Upper lobe of left lung (tissue), 6 donors: Measurements from ENCODE around the gene SLC5A5. TPM values are rescaled to one million over a fixed set of nuclear protein-coding genes. Genes with fewer than 3 reads are reported as not detected.

Experiments used
- ATAC-seq, 2 donors: fragments of 200-7000 bp; cut with Tn5 transposase; one replicate each; pipeline ENCODE4 v1.9.1; 2022; ENCODE audit warnings: mild to moderate bottlenecking in 2 of 2, moderate library complexity in 2 of 2; ENCODE audit not compliant: low FRiP score in 2 of 2
- DNase-seq, 2 donors: peaks; one replicate each; pipeline ENCODE4 v3.0.0-alpha.2; 2019 to 2020
- H3K27ac ChIP-seq, 4 donors: fragments of 200-600 bp; sonication (generic); one replicate each; pipeline ENCODE4 v1.5.1; 2016 to 2019
- H3K27me3 ChIP-seq, 4 donors: fragments of 200-600 bp; sonication (generic); one replicate each; pipeline ENCODE4 v1.5.1; 2017 to 2019
- H3K36me3 ChIP-seq, 4 donors: fragments of 200-600 bp; sonication (generic); one replicate each; pipeline ENCODE4 v1.5.1; 2016 to 2019
- H3K4me1 ChIP-seq, 4 donors: fragments of 200-600 bp; sonication (generic); one replicate each; pipeline ENCODE4 v1.5.1; 2018 to 2019
- H3K4me3 ChIP-seq, 4 donors: fragments of 200-600 bp; sonication (generic); one replicate each; pipeline ENCODE4 v1.5.1; 2017 to 2019; ENCODE audit warnings: mild to moderate bottlenecking in 2 of 4, moderate library complexity in 1 of 4
- H3K9me3 ChIP-seq, 4 donors: fragments of 200-600 bp; sonication (generic); one replicate each; pipeline ENCODE4 v1.5.1; 2018 to 2019
- EP300 ChIP-seq, 4 donors: sonication (generic); formaldehyde crosslinking; IDR thresholded peaks; one replicate each; pipeline ENCODE4 v1.5.1; 2017; ENCODE audit warnings: antibody characterized with exemption in 4 of 4, control low read depth in 2 of 4
- POLR2A ChIP-seq, 4 donors: fragments of 450-650 bp; IDR thresholded peaks; one replicate each; pipeline ENCODE4 v1.5.1; 2016 to 2017; ENCODE audit warnings: antibody characterized with exemption in 4 of 4, mild to moderate bottlenecking in 2 of 4
- POLR2AphosphoS5 ChIP-seq, 2 donors: sonication (generic); formaldehyde crosslinking; IDR thresholded peaks; one replicate each; pipeline ENCODE4 v1.5.1; 2017; ENCODE audit warnings: antibody characterized with exemption in 2 of 2
- WGBS, 2 donors: methylation state at CpG; one replicate each; pipeline ENCODE4 v1.1.5; 2017 to 2018; 5-methylcytosine and 5-hydroxymethylcytosine counted together
- total RNA-seq, 6 donors: library from RNA; depleted of rRNA in 4 of 6; stranded (reverse); fragments of >200 nt in 4 of 6; gene quantifications; one replicate each; pipeline versions ENCODE4 v1.1.0 to v1.2.1, GENCODE V29; 2016 to 2021
- TF ChIP-seq, protein P1 (sequence below), 6 experiments: fragments of 450-650 bp in 4 of 6; fragments of 200-600 bp in 2 of 6; sonication (generic) in 2 of 6; IDR thresholded peaks; one replicate each; pipeline ENCODE4 v1.5.1; 2016 to 2019; ENCODE audit warnings: antibody characterized with exemption in 6 of 6
- donor health status: DM: no; HTN: no; CAD: no; lungs with moderate emphysema.
- donor health status: DM: no; HTN: yes; CAD: no; lungs with severe emphysema.

Gene SLC5A5
- total RNA-seq, 6 donors from 2014 or later = under 0.01 to 0.15 TPM; not detected in 4

- TF ChIP-seq, protein P1, sequence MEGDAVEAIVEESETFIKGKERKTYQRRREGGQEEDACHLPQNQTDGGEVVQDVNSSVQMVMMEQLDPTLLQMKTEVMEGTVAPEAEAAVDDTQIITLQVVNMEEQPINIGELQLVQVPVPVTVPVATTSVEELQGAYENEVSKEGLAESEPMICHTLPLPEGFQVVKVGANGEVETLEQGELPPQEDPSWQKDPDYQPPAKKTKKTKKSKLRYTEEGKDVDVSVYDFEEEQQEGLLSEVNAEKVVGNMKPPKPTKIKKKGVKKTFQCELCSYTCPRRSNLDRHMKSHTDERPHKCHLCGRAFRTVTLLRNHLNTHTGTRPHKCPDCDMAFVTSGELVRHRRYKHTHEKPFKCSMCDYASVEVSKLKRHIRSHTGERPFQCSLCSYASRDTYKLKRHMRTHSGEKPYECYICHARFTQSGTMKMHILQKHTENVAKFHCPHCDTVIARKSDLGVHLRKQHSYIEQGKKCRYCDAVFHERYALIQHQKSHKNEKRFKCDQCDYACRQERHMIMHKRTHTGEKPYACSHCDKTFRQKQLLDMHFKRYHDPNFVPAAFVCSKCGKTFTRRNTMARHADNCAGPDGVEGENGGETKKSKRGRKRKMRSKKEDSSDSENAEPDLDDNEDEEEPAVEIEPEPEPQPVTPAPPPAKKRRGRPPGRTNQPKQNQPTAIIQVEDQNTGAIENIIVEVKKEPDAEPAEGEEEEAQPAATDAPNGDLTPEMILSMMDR (IDR thresholded peaks at IDR 0.05) = no peak
- peak in 1 of 2 donors; percentile 22 for TF ChIP-seq POLR2AphosphoS5 (IDR thresholded peaks at IDR 0.05)
- peak in 1 of 4 donors; percentile 36 for TF ChIP-seq EP300 (IDR thresholded peaks at IDR 0.05)
- TF ChIP-seq POLR2A (IDR thresholded peaks at IDR 0.05) = no peak
- Histone ChIP-seq H3K27me3 (peaks cover 0 to 10% (median 2%) of the 10 kb centered on the region in 4 donors), H3K9me3 (no peaks in the 10 kb centered on the region), H3K27ac (peak overlapping the region in 1 of 4 donors; percentile 58), H3K4me3 (no peak overlapping the region), H3K4me1 (peaks cover 10 to 24% (median 17%) of the 10 kb centered on the region in 4 donors), H3K36me3 (peaks cover 20 to 48% (median 38%) of the 10 kb centered on the region in 4 donors)
- 75% methylated on average over 7 to 13 of the region's 13 CpGs for WGBS, 2 donors
- DNase-seq = peak in 1 of 2 donors; percentile 81
- peak in 1 of 2 donors; percentile 34 for ATAC-seq
Measured at GRCh38 chr19:17865364-17866311, 6.1 kb upstream of the SLC5A5 start.

DNA sequence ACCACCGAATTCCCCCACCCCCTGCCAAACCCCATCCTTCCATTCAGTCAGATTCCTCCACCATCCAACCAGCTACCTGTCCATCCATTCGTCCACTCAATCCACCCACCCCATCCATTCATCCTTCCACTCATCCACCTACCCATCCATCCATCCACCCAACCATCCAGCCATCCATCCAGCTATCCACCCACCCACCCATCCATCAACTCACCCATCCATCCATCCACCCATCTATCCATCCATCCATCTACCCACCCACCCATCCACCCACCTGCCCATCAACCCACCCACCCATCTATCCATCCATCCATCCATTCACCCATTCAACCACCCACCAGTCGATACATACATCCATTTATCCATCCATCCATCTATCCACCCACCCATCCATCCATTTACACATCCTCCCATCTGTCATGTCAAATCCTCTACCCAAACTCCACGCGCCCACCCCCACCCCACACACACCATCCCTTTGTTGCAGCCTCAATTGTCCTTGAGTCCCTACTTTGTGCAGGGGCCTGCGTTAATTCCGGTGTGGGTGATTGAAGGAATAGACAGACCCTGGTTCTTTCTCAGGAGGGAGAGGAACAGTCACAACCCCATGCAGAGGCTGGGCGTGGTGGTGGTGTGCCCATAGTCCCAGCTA lies 5.3 kb upstream of the SLC5A5 start:
- ATAC-seq = no peak
- H3K9me3 ChIP-seq = no peaks in the 10 kb centered on the region
- peaks cover 2 to 16% (median 10%) of the 10 kb centered on the region in 4 donors for H3K4me1 ChIP-seq
- WGBS, 2 donors = 86 to 89% methylated on average over 8 of the region's 8 CpGs
- DNase-seq = no peak
- peaks cover 20 to 45% (median 37%) of the 10 kb centered on the region in 4 donors for H3K36me3 ChIP-seq
- H3K27me3 ChIP-seq = peaks cover 0 to 14% (median 5%) of the 10 kb centered on the region in 4 donors
- H3K4me3 ChIP-seq = no peak overlapping the region
- peak overlapping the region in 1 of 4 donors; percentile 58 for H3K27ac ChIP-seq
- no peak for TF ChIP-seq EP300 (IDR thresholded peaks at IDR 0.05)
- TF ChIP-seq POLR2A (IDR thresholded peaks at IDR 0.05) = no peak
- TF ChIP-seq, protein P1 (IDR thresholded peaks at IDR 0.05) = no peak
- TF ChIP-seq POLR2AphosphoS5 (IDR thresholded peaks at IDR 0.05) = no peak

- no peak for ATAC-seq
- H3K4me1 ChIP-seq = peaks cover 2 to 15% (median 8%) of the 10 kb centered on the region in 4 donors
- no peak overlapping the region for H3K4me3 ChIP-seq
- TF ChIP-seq, protein P1 (IDR thresholded peaks at IDR 0.05) = no peak
- TF ChIP-seq POLR2AphosphoS5 (IDR thresholded peaks at IDR 0.05) (no peak), EP300 (IDR thresholded peaks at IDR 0.05) (no peak), POLR2A (IDR thresholded peaks at IDR 0.05) (no peak)
- no peaks in the 10 kb centered on the region for H3K9me3 ChIP-seq
- no peak overlapping the region for H3K27ac ChIP-seq
- H3K36me3 ChIP-seq = peaks cover 19 to 39% (median 31%) of the 10 kb centered on the region in 4 donors
- 76% methylated on average over 4 to 11 of the region's 11 CpGs for WGBS, 2 donors
- DNase-seq = no peak
- H3K27me3 ChIP-seq = peaks cover 0 to 19% (median 10%) of the 10 kb centered on the region in 4 donors
Measured at GRCh38 chr19:17866964-17867486, 4.7 kb upstream of the SLC5A5 start.

GRCh38 chr19:17868669-17869068 lies 3.1 kb upstream of the SLC5A5 start:
- DNase-seq (no peak), ATAC-seq (no peak)
- Histone ChIP-seq H3K27me3 (peaks cover 0 to 36% (median 20%) of the 10 kb centered on the region in 4 donors), H3K36me3 (peaks cover 3 to 23% (median 15%) of the 10 kb centered on the region in 4 donors), H3K9me3 (no peaks in the 10 kb centered on the region), H3K4me3 (no peak overlapping the region), H3K27ac (no peak overlapping the region), H3K4me1 (peaks cover 14 to 25% (median 22%) of the 10 kb centered on the region in 4 donors)
- no peak for TF ChIP-seq EP300 (IDR thresholded peaks at IDR 0.05)
- 61 to 75% methylated on average over 6 of the region's 6 CpGs for WGBS, 2 donors
